ENCODE measurements around the gene NUP214.

The NUP214 gene

GRCh38 chr9:131279863-131280570 is 154.6 kb downstream of the NUP214 start:
- no peak for DNase-seq

GRCh38 chr9:131280660-131281059 is 155.3 kb downstream of the NUP214 start:
- no peak for DNase-seq

- DNase-seq: no peak
Measured at GRCh38 chr9:131281119-131281965, 156.0 kb downstream of the NUP214 start.

- DNase-seq: no peak
Measured at GRCh38 chr9:131282175-131282574, 156.8 kb downstream of the NUP214 start.

GRCh38 chr9:131282688-131283422 is 157.5 kb downstream of the NUP214 start:
- DNase-seq: no peak
